GM21723 (cell line): ENCODE data around the gene ZNF106.

ENCODE experiments used
- ATAC-seq: cut with Tn5 transposase; IDR thresholded peaks from one replicate; pipeline ENCODE4 v1.9.1; 2021; ENCODE audit warnings: mild to moderate bottlenecking, moderate library complexity; ENCODE audit not compliant: unreplicated experiment

The ZNF106 gene

GRCh38 chr15:42490671-42491538 lies at the start of gene ZNF106:
ZNF106 (minus strand) TSS chr15:42491141; CDS start chr15:42472289, 18,852 bp downstream.
- peak; percentile 46 for ATAC-seq

DNA sequence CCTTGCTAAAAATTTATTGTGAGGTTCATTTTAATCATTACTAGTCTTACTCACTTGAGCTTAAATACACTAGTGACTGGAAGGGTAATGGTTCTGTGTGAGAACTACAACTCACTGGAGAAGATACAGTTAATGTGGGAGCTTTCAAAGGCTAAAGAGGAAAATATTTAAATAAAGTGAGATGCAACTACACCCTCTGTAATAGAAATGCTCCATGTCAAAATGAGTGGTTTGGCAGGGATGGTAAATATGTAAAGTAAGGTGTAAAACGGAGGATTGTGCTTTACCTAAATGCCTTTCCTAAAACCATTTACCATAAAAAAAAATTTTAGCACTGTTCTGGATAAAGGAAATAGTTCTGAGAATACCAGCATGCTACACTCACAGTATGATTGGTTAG lies 42.3 kb upstream of the ZNF106 start:
- ATAC-seq: no peak

- ATAC-seq: no peak
These were observed 38.0 kb upstream of the ZNF106 start for GRCh38 chr15:42528970-42529369.

DNA sequence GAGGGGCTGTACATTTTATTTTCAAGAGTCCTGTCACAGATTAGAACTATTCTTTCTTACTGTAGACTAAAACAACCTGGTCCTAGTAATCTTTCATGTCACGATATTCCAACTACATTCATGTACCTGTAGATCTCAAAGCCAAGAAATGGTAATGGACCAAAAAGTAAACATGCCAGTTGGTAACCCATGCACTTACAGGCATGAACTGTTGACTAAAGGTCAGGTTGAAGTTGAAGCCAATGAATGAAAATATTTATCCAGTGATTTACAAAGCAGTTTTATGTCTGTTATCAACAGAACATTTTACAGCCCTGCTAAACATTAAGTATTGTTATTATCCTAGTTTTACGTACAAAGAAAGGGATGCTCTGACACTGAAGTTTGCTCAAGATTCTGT lies 32.4 kb upstream of the ZNF106 start:
- ATAC-seq: no peak

GRCh38 chr15:42511007-42511391 lies 20.1 kb upstream of the ZNF106 start:
- ATAC-seq: no peak

DNA sequence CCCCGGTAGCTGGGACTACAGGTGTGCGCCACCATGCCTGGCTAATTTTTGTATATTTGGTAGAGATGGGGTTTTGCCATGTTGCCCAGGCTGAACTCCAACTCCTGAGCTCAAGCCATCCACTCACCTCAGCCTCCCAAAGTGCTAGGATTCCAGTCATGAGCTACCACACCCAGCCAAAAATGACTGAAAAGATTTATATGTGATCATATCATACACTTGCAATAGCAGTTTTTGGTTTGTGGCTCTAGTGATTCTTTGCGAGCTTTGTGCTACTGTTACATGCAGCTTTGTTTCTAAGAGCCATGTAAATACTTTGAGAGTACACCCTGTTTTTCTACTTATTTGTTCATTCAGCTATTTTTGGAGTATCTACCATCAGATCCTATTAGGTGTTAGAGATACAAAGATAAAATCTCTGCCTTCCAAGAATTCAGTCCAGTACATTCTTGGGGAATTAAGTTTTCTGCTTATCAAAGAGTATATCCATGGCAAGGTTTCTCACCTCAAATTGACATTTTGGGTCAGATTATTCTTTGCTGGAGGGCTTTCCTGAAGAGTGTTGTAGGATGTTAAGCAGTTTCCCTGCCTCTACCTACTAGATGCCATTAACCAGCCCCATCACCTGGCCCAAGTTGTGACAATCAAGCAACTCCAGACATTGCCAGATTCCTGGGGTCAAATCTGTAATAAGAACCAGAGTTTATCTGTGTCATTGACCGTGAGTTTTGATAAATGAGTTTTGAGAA lies 19.5 kb upstream of the ZNF106 start:
- ATAC-seq: no peak

GRCh38 chr15:42508263-42508690 lies 17.3 kb upstream of the ZNF106 start:
- no peak for ATAC-seq

DNA sequence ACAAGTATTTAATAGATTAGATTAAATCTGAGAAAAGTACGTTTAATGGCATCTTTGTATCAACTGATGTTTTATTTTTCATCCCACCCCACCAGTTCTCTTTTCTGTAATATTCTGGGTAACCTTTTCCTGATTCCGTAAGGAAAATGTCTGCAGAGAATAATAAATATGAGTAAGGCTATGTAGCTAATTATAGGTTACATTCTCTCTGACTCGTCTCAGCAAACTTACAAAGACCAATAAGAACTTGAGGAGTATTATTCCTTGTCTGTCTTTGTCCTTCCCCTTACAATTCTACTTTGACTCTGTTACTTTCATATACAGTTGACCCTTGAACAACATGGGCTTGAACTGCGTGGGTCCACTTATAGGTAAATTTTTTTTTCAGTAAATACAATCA lies 16.6 kb upstream of the ZNF106 start:
- no peak for ATAC-seq

DNA sequence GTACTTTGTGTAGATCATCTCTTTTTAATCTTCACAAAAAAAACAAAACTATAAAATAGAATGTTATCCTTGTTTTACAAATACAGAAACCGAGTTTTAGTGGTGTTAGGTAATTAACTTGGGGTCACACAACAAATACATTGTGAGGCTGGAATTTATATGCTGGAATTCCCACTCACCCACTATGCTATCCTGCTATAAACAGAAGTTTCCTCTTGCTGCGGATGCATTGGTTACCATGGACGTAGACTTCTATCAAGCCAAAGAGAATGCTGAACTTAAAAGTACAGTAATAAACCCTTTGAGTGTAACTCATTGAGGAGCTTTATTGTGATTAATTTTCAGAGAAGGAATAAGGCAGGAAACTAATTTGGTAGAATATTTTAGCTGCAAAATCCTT lies 13.7 kb upstream of the ZNF106 start:
- no peak for ATAC-seq

DNA sequence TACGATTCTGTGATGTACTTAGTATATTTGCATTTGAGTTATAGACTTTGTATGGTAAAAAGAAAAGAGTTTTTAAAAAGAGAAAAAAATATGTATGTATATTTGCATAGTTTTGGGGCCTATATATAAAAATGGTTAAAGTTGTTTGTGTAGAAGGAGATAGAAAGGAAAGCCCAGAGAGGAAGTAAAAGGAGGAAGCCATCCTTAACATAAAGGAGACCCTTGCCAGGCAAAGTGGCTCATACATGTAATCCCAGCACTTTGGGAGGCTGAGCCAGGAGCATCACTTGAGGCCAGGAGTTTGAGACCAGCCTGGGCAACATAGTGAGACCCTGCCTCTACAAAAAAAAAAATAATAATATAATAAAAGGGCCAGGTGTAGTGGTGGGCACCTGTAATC lies 12.9 kb upstream of the ZNF106 start:
- ATAC-seq: no peak

- no peak for ATAC-seq
These were observed 11.5 kb upstream of the ZNF106 start for GRCh38 chr15:42502477-42502876.

GRCh38 chr15:42499858-42500609 lies 9.1 kb upstream of the ZNF106 start:
- no peak for ATAC-seq

DNA sequence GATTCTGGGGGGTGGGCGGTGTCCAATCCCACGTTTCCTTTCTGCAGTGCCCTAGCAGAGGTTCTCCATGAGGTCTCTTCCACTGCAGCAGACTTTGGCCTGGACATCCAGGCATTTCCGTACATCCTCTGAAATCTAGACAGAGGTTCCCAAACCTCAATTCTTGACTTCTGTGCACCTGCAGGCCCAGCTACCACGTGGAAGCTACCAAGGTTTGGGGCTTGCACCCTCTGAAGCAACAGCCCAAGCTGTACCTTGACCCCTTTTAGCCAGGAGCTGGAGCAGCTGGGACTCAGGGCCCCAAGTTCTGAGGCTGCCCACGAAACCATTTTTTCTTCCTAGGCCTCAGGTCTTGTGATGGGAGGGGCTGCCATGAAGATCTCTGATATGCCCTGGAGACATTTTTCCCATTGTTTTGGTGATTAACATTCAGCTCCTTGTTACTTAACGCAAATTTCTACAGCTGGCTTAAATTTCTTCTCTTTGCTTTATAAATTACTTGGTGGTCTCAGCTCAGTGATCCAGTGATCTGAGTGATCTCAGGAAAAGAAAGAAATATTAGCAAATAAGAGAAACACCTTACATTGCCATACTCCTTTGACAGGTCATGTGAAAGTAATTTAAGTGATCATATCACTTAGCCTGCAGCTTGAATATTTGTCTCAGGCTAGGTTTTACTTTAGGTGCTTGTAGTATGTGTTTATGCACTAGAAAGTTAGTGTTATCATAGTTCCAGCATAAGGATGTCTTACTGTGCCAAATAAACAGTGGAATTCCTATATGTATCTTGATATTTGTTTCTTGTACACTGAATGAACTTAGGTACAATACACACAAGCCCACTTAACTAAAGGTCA lies 7.5 kb upstream of the ZNF106 start:
- ATAC-seq: no peak

- ATAC-seq: peak; percentile 73
These were observed 4.6 kb upstream of the ZNF106 start, which contains the start of gene SNAP23 for GRCh38 chr15:42495361-42496212. SNAP23 (plus strand) TSS chr15:42495634; CDS start chr15:42511847, 16,213 bp downstream.

DNA sequence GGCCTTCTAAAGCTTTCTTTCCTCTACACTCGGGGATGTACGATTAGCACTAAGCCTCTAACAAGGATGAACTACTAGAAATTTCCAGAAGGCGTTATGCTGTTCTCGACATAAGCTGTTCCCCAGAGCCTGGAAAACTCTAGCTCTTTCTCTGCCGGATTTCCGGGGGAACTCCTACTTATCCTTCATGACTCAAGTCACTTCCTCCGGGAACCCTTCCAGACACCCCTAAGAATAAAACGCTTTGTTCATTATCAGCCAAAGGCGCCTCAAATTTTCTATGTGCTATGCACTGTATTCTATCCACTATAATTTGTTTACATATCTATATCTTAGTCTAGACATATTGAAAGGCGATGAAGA lies 4.0 kb upstream of the ZNF106 start:
- no peak for ATAC-seq

GRCh38 chr15:42493679-42494078 lies 2.7 kb upstream of the ZNF106 start:
- ATAC-seq: no peak

GRCh38 chr15:42491539-42492225 lies 741 bp upstream of the ZNF106 start:
- ATAC-seq: no peak

GRCh38 chr15:42490291-42490670 lies 660 bp downstream of the ZNF106 start:
- ATAC-seq: no peak

DNA sequence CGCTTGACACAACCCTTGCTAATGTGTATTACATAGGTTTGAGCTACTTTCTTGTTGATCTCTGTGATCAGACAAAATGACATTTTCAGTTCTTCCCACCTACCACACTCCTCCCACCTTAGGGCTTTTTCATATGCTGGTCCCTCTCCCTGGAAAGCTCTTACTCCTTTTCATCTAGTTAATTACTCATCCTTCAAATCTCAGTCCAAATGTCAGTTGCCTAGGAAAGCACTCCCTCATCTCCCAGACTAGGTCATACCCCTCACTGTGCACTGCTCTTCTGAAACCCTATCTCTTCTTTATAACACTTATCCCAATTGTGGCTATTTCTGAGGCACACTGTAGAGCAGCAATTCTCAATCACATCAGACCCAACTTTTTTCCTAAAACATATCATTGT lies 7.3 kb downstream of the ZNF106 start:
- ATAC-seq: no peak
